Natural killer cell treated with Interleukin-12 subunit alpha and Interleukin-12 subunit beta and Interleukin-15 and Interleukin-18, amount 100 ng/mL, for 72 hours (primary cell): ENCODE data around the gene CACNB2. TPM values are rescaled to one million over a fixed set of nuclear protein-coding genes. Genes with fewer than 3 reads are reported as not detected.
A peak's percentile ranks its signal among the peaks of the same experiment; 100 is the strongest.

ENCODE experiments used
- ATAC-seq, 2 donors: fragments of 150-1000 bp; cut with Tn5 transposase in 1 of 2; sonication (Bioruptor Pico), chemical (Tn5 transposase) in 1 of 2; 2 replicates each; pipeline ENCODE4 v1.10.0; 2021
- DNase-seq: peaks from one replicate; pipeline ENCODE4 v3.0.0; 2022; ENCODE audit warnings: low spot score
- H3K27ac Mint-ChIP-seq, 2 donors: 1 replicate in 1 of 2; 2 replicates in 1 of 2; pipeline ENCODE4 v1.8.0; 2022; ENCODE audit warnings: mixed read lengths in 2 of 2, mild to moderate bottlenecking in 1 of 2, moderate library complexity in 1 of 2
- H3K27me3 Mint-ChIP-seq, 2 donors: 1 replicate in 1 of 2; 2 replicates in 1 of 2; pipeline ENCODE4 v1.8.0; 2022; ENCODE audit warnings: mixed read lengths in 2 of 2
- H3K36me3 Mint-ChIP-seq: one replicate; pipeline ENCODE4 v1.8.0; 2022; ENCODE audit warnings: mixed read lengths
- H3K4me1 Mint-ChIP-seq, 2 donors: 1 replicate in 1 of 2; 2 replicates in 1 of 2; pipeline ENCODE4 v1.8.0; 2022; ENCODE audit warnings: low read depth in 2 of 2, mixed read lengths in 2 of 2, mild to moderate bottlenecking in 1 of 2
- H3K4me3 Mint-ChIP-seq: one replicate; pipeline ENCODE4 v1.8.0; 2022; ENCODE audit warnings: mixed read lengths
- H3K9me3 Mint-ChIP-seq: 2 replicates; pipeline ENCODE4 v1.8.0; 2022; ENCODE audit warnings: mixed read lengths
- total RNA-seq, 2 donors: library from RNA; stranded (reverse); gene quantifications; one replicate each; pipeline ENCODE4 v1.2.3, GENCODE V29; 2022

The CACNB2 gene
- not detected for total RNA-seq

- no peaks in the 10 kb centered on the region for H3K4me1 Mint-ChIP-seq
- H3K4me3 Mint-ChIP-seq: no peak within 1 kb of the TSS
- no peak within 1 kb of the TSS for H3K27ac Mint-ChIP-seq
- no peak for DNase-seq
- H3K27me3 Mint-ChIP-seq: peaks cover 26 to 27% of the 10 kb centered on the region in 2 donors
- H3K9me3 Mint-ChIP-seq: no peaks in the 10 kb centered on the region
- H3K36me3 Mint-ChIP-seq: no peaks in the 10 kb centered on the region
- peak; percentile 24 to 38 for ATAC-seq
Measured at GRCh38 chr10:18140149-18140956, at the start of gene CACNB2. Gene CACNB2, plus strand, starts transcription at chr10:18140424.

- Mint-ChIP-seq H3K36me3 (no peaks in the 10 kb centered on the region), H3K4me1 (no peaks in the 10 kb centered on the region)
- ATAC-seq: no peak
Measured at GRCh38 chr10:18094332-18094731, 45.9 kb upstream of the CACNB2 start.

GRCh38 chr10:18094793-18095192, 45.4 kb upstream of the CACNB2 start:
- no peaks in the 10 kb centered on the region for H3K4me1 Mint-ChIP-seq
- no peak overlapping the region for H3K27ac Mint-ChIP-seq

More at GRCh38 chr10:18094332-18094731, 45.9 kb upstream of the CACNB2 start:
- peaks cover 3 to 6% of the 10 kb centered on the region in 2 donors for H3K27me3 Mint-ChIP-seq
- no peak for DNase-seq
- H3K27ac Mint-ChIP-seq: no peak overlapping the region
- no peaks in the 10 kb centered on the region for H3K9me3 Mint-ChIP-seq
- H3K4me3 Mint-ChIP-seq: no peak overlapping the region

GRCh38 chr10:18097524-18097923, 42.7 kb upstream of the CACNB2 start:
- Mint-ChIP-seq H3K9me3 (no peaks in the 10 kb centered on the region), H3K4me3 (no peak overlapping the region), H3K27ac (no peak overlapping the region), H3K27me3 (peaks cover 7 to 16% of the 10 kb centered on the region in 2 donors), H3K36me3 (no peaks in the 10 kb centered on the region), H3K4me1 (no peaks in the 10 kb centered on the region)
- DNase-seq (no peak), ATAC-seq (no peak)

More at GRCh38 chr10:18094793-18095192, 45.4 kb upstream of the CACNB2 start:
- H3K9me3 Mint-ChIP-seq: no peaks in the 10 kb centered on the region
- DNase-seq (no peak), ATAC-seq (no peak)
- peaks cover 7 to 8% of the 10 kb centered on the region in 2 donors for H3K27me3 Mint-ChIP-seq
- H3K4me3 Mint-ChIP-seq: no peak overlapping the region
- no peaks in the 10 kb centered on the region for H3K36me3 Mint-ChIP-seq

- H3K9me3 Mint-ChIP-seq: no peaks in the 10 kb centered on the region
- H3K4me1 Mint-ChIP-seq: no peaks in the 10 kb centered on the region
- H3K27me3 Mint-ChIP-seq: peaks cover 7 to 16% of the 10 kb centered on the region in 2 donors
- DNase-seq (no peak), ATAC-seq (no peak)
- no peak overlapping the region for H3K27ac Mint-ChIP-seq
- no peaks in the 10 kb centered on the region for H3K36me3 Mint-ChIP-seq
- no peak overlapping the region for H3K4me3 Mint-ChIP-seq
Measured at GRCh38 chr10:18098201-18098600, 42.0 kb upstream of the CACNB2 start.

- Mint-ChIP-seq H3K27ac (no peak overlapping the region), H3K4me3 (no peak overlapping the region), H3K27me3 (peaks cover 7 to 16% of the 10 kb centered on the region in 2 donors), H3K9me3 (no peaks in the 10 kb centered on the region), H3K4me1 (no peaks in the 10 kb centered on the region), H3K36me3 (no peaks in the 10 kb centered on the region)
- DNase-seq: no peak
- ATAC-seq: no peak
Measured at GRCh38 chr10:18099415-18099814, 40.8 kb upstream of the CACNB2 start.

GRCh38 chr10:18100669-18101068, 39.6 kb upstream of the CACNB2 start:
- Mint-ChIP-seq H3K27ac (no peak overlapping the region), H3K4me1 (no peaks in the 10 kb centered on the region), H3K4me3 (no peak overlapping the region), H3K27me3 (peaks cover 7 to 16% of the 10 kb centered on the region in 2 donors), H3K36me3 (no peaks in the 10 kb centered on the region), H3K9me3 (no peaks in the 10 kb centered on the region)
- DNase-seq (no peak), ATAC-seq (no peak)

- no peaks in the 10 kb centered on the region for H3K36me3 Mint-ChIP-seq
- H3K4me1 Mint-ChIP-seq: no peaks in the 10 kb centered on the region
- peaks cover 6 to 16% of the 10 kb centered on the region in 2 donors for H3K27me3 Mint-ChIP-seq
- ATAC-seq (no peak), DNase-seq (no peak)
- no peaks in the 10 kb centered on the region for H3K9me3 Mint-ChIP-seq
- no peak overlapping the region for H3K27ac Mint-ChIP-seq
- H3K4me3 Mint-ChIP-seq: no peak overlapping the region
Measured at GRCh38 chr10:18102404-18102803, 37.8 kb upstream of the CACNB2 start.

- Mint-ChIP-seq H3K27ac (no peak overlapping the region), H3K27me3 (peaks cover 6 to 13% of the 10 kb centered on the region in 2 donors), H3K4me3 (no peak overlapping the region), H3K4me1 (no peaks in the 10 kb centered on the region), H3K36me3 (no peaks in the 10 kb centered on the region), H3K9me3 (no peaks in the 10 kb centered on the region)
- DNase-seq (peak; percentile 62), ATAC-seq (no peak)
Measured at GRCh38 chr10:18104223-18104872, 35.9 kb upstream of the CACNB2 start.

GRCh38 chr10:18109341-18109870, 30.8 kb upstream of the CACNB2 start:
- Mint-ChIP-seq H3K36me3 (no peaks in the 10 kb centered on the region), H3K27ac (no peak overlapping the region), H3K9me3 (no peaks in the 10 kb centered on the region), H3K4me1 (no peaks in the 10 kb centered on the region), H3K4me3 (no peak overlapping the region), H3K27me3 (peaks cover 0 to 2% of the 10 kb centered on the region in 2 donors)
- ATAC-seq (no peak), DNase-seq (no peak)

GRCh38 chr10:18113881-18114280, 26.3 kb upstream of the CACNB2 start:
- no peak overlapping the region for H3K27ac Mint-ChIP-seq
- DNase-seq (no peak), ATAC-seq (no peak)
- no peaks in the 10 kb centered on the region for H3K27me3 Mint-ChIP-seq
- H3K4me1 Mint-ChIP-seq: no peaks in the 10 kb centered on the region
- H3K36me3 Mint-ChIP-seq: no peaks in the 10 kb centered on the region
- H3K4me3 Mint-ChIP-seq: no peak overlapping the region
- peaks cover 3% of the 10 kb centered on the region for H3K9me3 Mint-ChIP-seq

GRCh38 chr10:18117276-18117675, 22.9 kb upstream of the CACNB2 start:
- peaks cover 3% of the 10 kb centered on the region for H3K9me3 Mint-ChIP-seq
- H3K27ac Mint-ChIP-seq: no peak overlapping the region
- ATAC-seq: no peak
- DNase-seq: no peak
- no peak overlapping the region for H3K4me3 Mint-ChIP-seq
- no peaks in the 10 kb centered on the region for H3K36me3 Mint-ChIP-seq
- no peaks in the 10 kb centered on the region for H3K4me1 Mint-ChIP-seq
- no peaks in the 10 kb centered on the region for H3K27me3 Mint-ChIP-seq

GRCh38 chr10:18122753-18123152, 17.5 kb upstream of the CACNB2 start:
- Mint-ChIP-seq H3K27me3 (no peaks in the 10 kb centered on the region), H3K4me3 (no peak overlapping the region), H3K27ac (no peak overlapping the region), H3K4me1 (no peaks in the 10 kb centered on the region), H3K36me3 (no peaks in the 10 kb centered on the region), H3K9me3 (no peaks in the 10 kb centered on the region)
- no peak for DNase-seq
- ATAC-seq: no peak

- DNase-seq (no peak), ATAC-seq (no peak)
- no peaks in the 10 kb centered on the region for H3K9me3 Mint-ChIP-seq
- H3K4me1 Mint-ChIP-seq: no peaks in the 10 kb centered on the region
- no peak overlapping the region for H3K27ac Mint-ChIP-seq
- peaks cover 7 to 14% of the 10 kb centered on the region in 2 donors for H3K27me3 Mint-ChIP-seq
- no peak overlapping the region for H3K4me3 Mint-ChIP-seq
- H3K36me3 Mint-ChIP-seq: no peaks in the 10 kb centered on the region
Measured at GRCh38 chr10:18133046-18133445, 7.2 kb upstream of the CACNB2 start.
